Measurements from ENCODE around the gene SH3PXD2A. TPM values are rescaled to one million over a fixed set of nuclear protein-coding genes. Genes with fewer than 3 reads are reported as not detected.

SH3PXD2A gene
- total and polyA plus RNA-seq, 2 donors (not counting 1 experiment from before 2014, with no cell fraction given) = 3.2 to 33.5 TPM

DNA sequence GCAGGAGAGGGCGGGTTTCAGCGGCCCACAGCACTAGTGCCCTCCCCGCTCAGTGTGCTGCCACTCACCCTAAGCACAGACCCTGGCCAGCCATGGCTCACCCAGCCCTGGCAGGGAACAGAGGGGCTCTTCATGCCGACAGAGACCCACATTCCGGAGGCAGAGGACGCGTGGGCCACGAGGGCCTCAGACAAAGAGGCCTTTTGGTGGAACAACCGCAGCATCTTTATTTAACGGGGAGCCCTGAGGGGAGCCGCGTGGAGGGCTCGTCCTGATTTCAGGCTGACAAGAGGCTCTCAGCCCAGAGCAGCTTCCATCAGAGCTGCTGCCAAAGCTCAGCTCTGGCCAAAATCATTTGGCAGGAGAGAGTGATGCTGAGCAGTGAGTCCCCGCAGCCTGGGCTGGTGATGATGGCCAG lies 127.8 kb downstream of the SH3PXD2A start:
- H3K27me3 Mint-ChIP-seq = peaks cover 15% of the 10 kb centered on the region
- no peaks in the 10 kb centered on the region for H3K36me3 ChIP-seq (replicated peaks in 1 of 2; ENCODE audit: control extremely low read depth in 1 of 2, control insufficient read depth in 1 of 2, extremely low read depth in 1 of 2, insufficient read depth in 2 of 2, low read length in 1 of 2)
- no peak overlapping the region for H2AFZ ChIP-seq (ENCODE audit: insufficient read depth, low read depth, low read length, poor library complexity, severe bottlenecking)
- no peaks in the 10 kb centered on the region for H3K9me3 Mint-ChIP-seq (ENCODE audit: insufficient read depth)
- no peak for DNase-seq
- H3K4me1 ChIP-seq (ENCODE audit: control insufficient read depth in 2 of 2, insufficient read depth in 2 of 2, low read length in 2 of 2) = no peaks in the 10 kb centered on the region
- H3K27ac Mint-ChIP-seq = no peak overlapping the region
- POLR2A ChIA-PET = no interaction called here
- no peaks in the 10 kb centered on the region for H3K79me2 ChIP-seq (ENCODE audit: control insufficient read depth, insufficient read depth, low read length)
- H3K27me3 ChIP-seq (replicated peaks in 1 of 4; ENCODE audit: control extremely low read depth in 1 of 4, control insufficient read depth in 3 of 4, insufficient read depth in 4 of 4, low read length in 3 of 4) = no peaks in the 10 kb centered on the region
- no peak overlapping the region for H3K27ac ChIP-seq (ENCODE audit: low read length in 2 of 2)
- H3K4me2 ChIP-seq (replicated peaks; ENCODE audit: low read depth, low read length, poor library complexity, severe bottlenecking) = no peak overlapping the region
- no peak overlapping the region for H3K4me3 ChIP-seq (ENCODE audit: control extremely low read depth in 1 of 5, extremely low read depth in 1 of 5, insufficient read depth in 1 of 5, low read depth in 2 of 5, low read length in 4 of 5)
- H4K20me1 ChIP-seq (ENCODE audit: control insufficient read depth, insufficient read depth, low read length, poor library complexity, severe bottlenecking) = no peaks in the 10 kb centered on the region
- ATAC-seq (ENCODE audit: low read depth) = no peak
- TF ChIP-seq EZH2 (IDR thresholded peaks at IDR 0.05; ENCODE audit: borderline replicate concordance, insufficient read depth, low read depth, low read length, poor library complexity, severe bottlenecking) = no peak
- TF ChIP-seq, protein P1, sequence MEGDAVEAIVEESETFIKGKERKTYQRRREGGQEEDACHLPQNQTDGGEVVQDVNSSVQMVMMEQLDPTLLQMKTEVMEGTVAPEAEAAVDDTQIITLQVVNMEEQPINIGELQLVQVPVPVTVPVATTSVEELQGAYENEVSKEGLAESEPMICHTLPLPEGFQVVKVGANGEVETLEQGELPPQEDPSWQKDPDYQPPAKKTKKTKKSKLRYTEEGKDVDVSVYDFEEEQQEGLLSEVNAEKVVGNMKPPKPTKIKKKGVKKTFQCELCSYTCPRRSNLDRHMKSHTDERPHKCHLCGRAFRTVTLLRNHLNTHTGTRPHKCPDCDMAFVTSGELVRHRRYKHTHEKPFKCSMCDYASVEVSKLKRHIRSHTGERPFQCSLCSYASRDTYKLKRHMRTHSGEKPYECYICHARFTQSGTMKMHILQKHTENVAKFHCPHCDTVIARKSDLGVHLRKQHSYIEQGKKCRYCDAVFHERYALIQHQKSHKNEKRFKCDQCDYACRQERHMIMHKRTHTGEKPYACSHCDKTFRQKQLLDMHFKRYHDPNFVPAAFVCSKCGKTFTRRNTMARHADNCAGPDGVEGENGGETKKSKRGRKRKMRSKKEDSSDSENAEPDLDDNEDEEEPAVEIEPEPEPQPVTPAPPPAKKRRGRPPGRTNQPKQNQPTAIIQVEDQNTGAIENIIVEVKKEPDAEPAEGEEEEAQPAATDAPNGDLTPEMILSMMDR (IDR thresholded peaks at IDR 0.05) = no peak
- H3K9ac ChIP-seq (ENCODE audit: low read length) = no peak overlapping the region
- intact Hi-C loops (cut with micrococcal nuclease) = no loop called here
- CTCF ChIA-PET = no interaction called here
- no peaks in the 10 kb centered on the region for H3K4me1 Mint-ChIP-seq
- no peak overlapping the region for H3K4me3 Mint-ChIP-seq
- WGBS (ENCODE audit: insufficient coverage) = 95% methylated on average over 14 of the region's 14 CpGs
- no peaks in the 10 kb centered on the region for H3K9me3 ChIP-seq (ENCODE audit: control extremely low read depth in 1 of 3, control insufficient read depth in 2 of 3, insufficient read depth in 1 of 3, low read length in 2 of 3)

DNA sequence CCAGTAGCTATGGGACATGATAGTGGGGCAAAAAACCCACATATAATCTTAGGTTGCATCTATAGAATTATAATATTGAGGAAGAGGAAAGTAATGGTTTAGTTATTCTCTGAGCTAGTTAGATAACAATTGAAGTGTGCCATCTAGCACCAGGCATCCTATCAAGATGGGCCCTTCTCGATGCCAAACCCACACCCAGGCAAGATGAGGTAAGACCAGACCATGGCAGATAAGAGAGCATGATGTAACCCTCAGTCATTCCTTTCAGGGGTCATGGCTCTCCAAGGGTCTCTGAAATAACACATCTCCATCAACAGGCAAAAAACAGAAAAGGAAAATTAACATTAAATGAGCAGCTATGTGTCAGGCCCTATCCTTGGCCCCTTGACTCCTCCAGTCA lies 128.7 kb downstream of the SH3PXD2A start:
- Histone ChIP-seq H3K79me2 (ENCODE audit: control insufficient read depth, insufficient read depth, low read length) (no peaks in the 10 kb centered on the region), H2AFZ (ENCODE audit: insufficient read depth, low read depth, low read length, poor library complexity, severe bottlenecking) (no peak overlapping the region), H3K4me2 (replicated peaks; ENCODE audit: low read depth, low read length, poor library complexity, severe bottlenecking) (no peak overlapping the region), H3K9me3 (ENCODE audit: control extremely low read depth in 1 of 3, control insufficient read depth in 2 of 3, insufficient read depth in 1 of 3, low read length in 2 of 3) (no peaks in the 10 kb centered on the region), H3K4me1 (ENCODE audit: control insufficient read depth in 2 of 2, insufficient read depth in 2 of 2, low read length in 2 of 2) (no peaks in the 10 kb centered on the region), H3K4me3 (ENCODE audit: control extremely low read depth in 1 of 5, extremely low read depth in 1 of 5, insufficient read depth in 1 of 5, low read depth in 2 of 5, low read length in 4 of 5) (no peak overlapping the region), H3K27ac (ENCODE audit: low read length in 2 of 2) (no peak overlapping the region), H3K36me3 (replicated peaks in 1 of 2; ENCODE audit: control extremely low read depth in 1 of 2, control insufficient read depth in 1 of 2, extremely low read depth in 1 of 2, insufficient read depth in 2 of 2, low read length in 1 of 2) (no peaks in the 10 kb centered on the region), H3K27me3 (replicated peaks in 1 of 4; ENCODE audit: control extremely low read depth in 1 of 4, control insufficient read depth in 3 of 4, insufficient read depth in 4 of 4, low read length in 3 of 4) (no peaks in the 10 kb centered on the region), H3K9ac (ENCODE audit: low read length) (no peak overlapping the region), H4K20me1 (ENCODE audit: control insufficient read depth, insufficient read depth, low read length, poor library complexity, severe bottlenecking) (no peaks in the 10 kb centered on the region)
- H3K4me3 Mint-ChIP-seq = no peak overlapping the region
- peaks cover 12% of the 10 kb centered on the region for H3K27me3 Mint-ChIP-seq
- H3K9me3 Mint-ChIP-seq (ENCODE audit: insufficient read depth) = no peaks in the 10 kb centered on the region
- POLR2A ChIA-PET = no interaction called here
- no peaks in the 10 kb centered on the region for H3K4me1 Mint-ChIP-seq
- WGBS (ENCODE audit: insufficient coverage) = 82% methylated on average over 1 of the region's 1 CpG
- DNase-seq (no peak), ATAC-seq (ENCODE audit: low read depth) (no peak)
- CTCF ChIA-PET = interaction anchor here (1.0 kb wide), 1 partner anchor 14 kb away, joined by 3 read pairs; no protein-coding TSS in a partner anchor
- intact Hi-C loops (cut with micrococcal nuclease) = no loop called here
- H3K27ac Mint-ChIP-seq = no peak overlapping the region
- TF ChIP-seq EZH2 (IDR thresholded peaks at IDR 0.05; ENCODE audit: borderline replicate concordance, insufficient read depth, low read depth, low read length, poor library complexity, severe bottlenecking) = no peak
- TF ChIP-seq, protein P1 (IDR thresholded peaks at IDR 0.05) = no peak
